ENCODE data around the gene MYO5C.
"Not testable (repeated sequence)": the region's sequence is repeated elsewhere in the genome, so short reads cannot be mapped to it uniquely, and the experiment has no call there.

GRCh38 chr15:52285941-52286340 lies 9.7 kb downstream of the MYO5C start:
- TF ChIP-seq CTCF, POLR2A (IDR thresholded peaks at IDR 0.05): not testable (repeated sequence)

All from esophagus squamous epithelium (tissue), 4 donors.